Stimulated activated CD4-positive, alpha-beta T cell treated with anti-CD3 and anti-CD28 coated beads, Interleukin-1b, Interleukin-23, amount 100 ng/mL, for 48 hours (primary cell): ENCODE results near the gene POFUT2.
"Not testable (repeated sequence)": the region's sequence is repeated elsewhere in the genome, so short reads cannot be mapped to it uniquely, and the experiment has no call there.

Source experiments
- DNase-seq: peaks from one replicate; pipeline ENCODE4 v3.0.0-alpha.2; 2020

The POFUT2 gene

GRCh38 chr21:45325206-45326168 lies 37.8 kb upstream of the POFUT2 start:
- DNase-seq, result no peak

- DNase-seq, result no peak
Observed at GRCh38 chr21:45324489-45325205, 37.0 kb upstream of the POFUT2 start.

GRCh38 chr21:45323487-45324311 lies 36.0 kb upstream of the POFUT2 start:
- DNase-seq, result no peak

- DNase-seq, result no peak
Observed at GRCh38 chr21:45322960-45323461, 35.3 kb upstream of the POFUT2 start.

- no peak for DNase-seq
Observed at GRCh38 chr21:45322231-45322959, 34.7 kb upstream of the POFUT2 start.

- DNase-seq, result no peak
Observed at GRCh38 chr21:45320261-45321025, 32.7 kb upstream of the POFUT2 start.

GRCh38 chr21:45319461-45320211 lies 31.9 kb upstream of the POFUT2 start:
- no peak for DNase-seq

- DNase-seq, result no peak
Observed at GRCh38 chr21:45318556-45319404, 31.1 kb upstream of the POFUT2 start.

GRCh38 chr21:45318146-45318555 lies 30.5 kb upstream of the POFUT2 start:
- DNase-seq, result no peak

- DNase-seq, result no peak
Observed at GRCh38 chr21:45317398-45318145, 29.9 kb upstream of the POFUT2 start.

GRCh38 chr21:45316871-45317397 lies 29.2 kb upstream of the POFUT2 start:
- DNase-seq, result no peak

- not testable (repeated sequence) for DNase-seq
Observed at GRCh38 chr21:45315676-45316470, 28.2 kb upstream of the POFUT2 start.

- no peak for DNase-seq
Observed at GRCh38 chr21:45313682-45314081, 26.0 kb upstream of the POFUT2 start.

GRCh38 chr21:45313015-45313414 lies 25.3 kb upstream of the POFUT2 start:
- DNase-seq, result no peak

GRCh38 chr21:45312296-45312695 lies 24.6 kb upstream of the POFUT2 start:
- DNase-seq, result no peak

GRCh38 chr21:45310459-45310858 lies 22.8 kb upstream of the POFUT2 start:
- no peak for DNase-seq

- DNase-seq, result no peak
Observed at GRCh38 chr21:45309987-45310381, 22.3 kb upstream of the POFUT2 start.
